HG02678 (cell line): ENCODE data around the gene RPL19.

ENCODE experiments used
- ATAC-seq: cut with Tn5 transposase; IDR thresholded peaks from one replicate; pipeline ENCODE4 v1.9.1; 2021; ENCODE audit warnings: mild to moderate bottlenecking, moderate library complexity; ENCODE audit not compliant: unreplicated experiment

RPL19 gene

GRCh38 chr17:39171933-39172332 lies 28.1 kb upstream of the RPL19 start:
- ATAC-seq = no peak

GRCh38 chr17:39173080-39173479 lies 27.0 kb upstream of the RPL19 start:
- ATAC-seq = no peak

- no peak for ATAC-seq
Observed at GRCh38 chr17:39173526-39174274, 26.4 kb upstream of the RPL19 start.

GRCh38 chr17:39174920-39175694 lies 25.0 kb upstream of the RPL19 start:
- no peak for ATAC-seq

GRCh38 chr17:39175695-39176093 lies 24.4 kb upstream of the RPL19 start:
- no peak for ATAC-seq

GRCh38 chr17:39177256-39177655 lies 22.8 kb upstream of the RPL19 start:
- no peak for ATAC-seq

GRCh38 chr17:39178536-39178935 lies 21.5 kb upstream of the RPL19 start:
- ATAC-seq = no peak

- no peak for ATAC-seq
Observed at GRCh38 chr17:39181303-39181702, 18.8 kb upstream of the RPL19 start.

- no peak for ATAC-seq
Observed at GRCh38 chr17:39183045-39183444, 17.0 kb upstream of the RPL19 start.

GRCh38 chr17:39183720-39184119 lies 16.4 kb upstream of the RPL19 start:
- no peak for ATAC-seq

- ATAC-seq = no peak
Observed at GRCh38 chr17:39186481-39187002, 13.5 kb upstream of the RPL19 start.

GRCh38 chr17:39187152-39187830 lies 12.8 kb upstream of the RPL19 start:
- no peak for ATAC-seq

- no peak for ATAC-seq
Observed at GRCh38 chr17:39191750-39192510, 8.2 kb upstream of the RPL19 start.

- ATAC-seq = no peak
Observed at GRCh38 chr17:39192901-39193300, 7.2 kb upstream of the RPL19 start.

GRCh38 chr17:39193346-39193745 lies 6.7 kb upstream of the RPL19 start:
- ATAC-seq = no peak

GRCh38 chr17:39194089-39194984 lies 5.7 kb upstream of the RPL19 start:
- ATAC-seq = no peak

- ATAC-seq = no peak
Observed at GRCh38 chr17:39194985-39195524, 5.0 kb upstream of the RPL19 start.

GRCh38 chr17:39195568-39196160 lies 4.4 kb upstream of the RPL19 start:
- no peak for ATAC-seq

- ATAC-seq = no peak
Observed at GRCh38 chr17:39196241-39196807, 3.8 kb upstream of the RPL19 start.
